Spleen (tissue), 11 donors: ENCODE results near the gene MED12L. TPM values are rescaled to one million over a fixed set of nuclear protein-coding genes. Genes with fewer than 3 reads are reported as not detected.

Experiments used
- DNase-seq: peaks from one replicate; pipeline ENCODE4 v3.0.0-alpha.2; 2020
- H3K27ac ChIP-seq, 8 donors: fragments of 200-600 bp; sonication (generic) in 7 of 8; 1 replicate in 4 of 8; 2 replicates in 4 of 8; pipeline versions ENCODE4 v1.5.0 to v1.8.0; 2016 to 2021; ENCODE audit warnings: inconsistent platforms in 4 of 8, mild to moderate bottlenecking in 4 of 8, moderate library complexity in 1 of 8
- H3K27me3 ChIP-seq, 7 donors: fragments of 200-600 bp; sonication (generic) in 6 of 7; replicated peaks in 1 of 7; 1 replicate in 4 of 7; 2 replicates in 3 of 7; pipeline versions ENCODE4 v1.5.0 to v1.8.0; 2016 to 2021; ENCODE audit warnings: inconsistent platforms in 3 of 7, mild to moderate bottlenecking in 1 of 7
- H3K36me3 ChIP-seq, 6 donors: fragments of 200-600 bp; sonication (generic) in 5 of 6; 1 replicate in 4 of 6; 2 replicates in 2 of 6; pipeline versions ENCODE4 v1.5.0 to v1.8.0; 2016 to 2021; ENCODE audit warnings: inconsistent platforms in 2 of 6
- H3K4me1 ChIP-seq, 6 donors: fragments of 200-600 bp; sonication (generic) in 5 of 6; 1 replicate in 3 of 6; 2 replicates in 3 of 6; pipeline versions ENCODE4 v1.5.0 to v1.8.0; 2016 to 2021; ENCODE audit warnings: inconsistent platforms in 3 of 6
- H3K4me3 ChIP-seq, 8 donors: fragments of 200-600 bp; sonication (generic) in 7 of 8; 1 replicate in 4 of 8; 2 replicates in 4 of 8; pipeline versions ENCODE4 v1.5.0 to v1.8.0; 2016 to 2021; ENCODE audit warnings: inconsistent platforms in 4 of 8, mild to moderate bottlenecking in 4 of 8, moderate library complexity in 2 of 8
- H3K9me3 ChIP-seq, 8 donors: fragments of 200-600 bp; sonication (generic) in 7 of 8; 1 replicate in 4 of 8; 2 replicates in 4 of 8; pipeline versions ENCODE4 v1.5.0 to v1.8.0; 2016 to 2021; ENCODE audit warnings: inconsistent platforms in 4 of 8
- POLR2A ChIP-seq, 3 donors: fragments of 450-650 bp; IDR thresholded peaks; one replicate each; pipeline ENCODE4 v1.5.1; 2017; ENCODE audit warnings: antibody characterized with exemption in 3 of 3, mild to moderate bottlenecking in 1 of 3
- POLR2AphosphoS5 ChIP-seq, 3 donors: sonication (generic); formaldehyde crosslinking; IDR thresholded peaks; one replicate each; pipeline ENCODE4 v1.5.1; 2017; ENCODE audit warnings: antibody characterized with exemption in 3 of 3
- WGBS, 5 donors: extraction: QIAGEN DNeasy Blood & Tissue Kit in 3 of 5; methylation state at CpG; one replicate each; pipeline versions ENCODE4 v1.1.5 to v1.1.7; 2013 to 2018; 5-methylcytosine and 5-hydroxymethylcytosine counted together
- intact Hi-C: fragments of 100-400 bp; cut with DNase I; formaldehyde crosslinking; loops from one replicate; pipeline ENCODE4 v1.15.0; 2023; ENCODE audit warnings: low total_unique reads
- polyA plus RNA-seq, 3 donors: library from polyadenylated mRNA; stranded (reverse); fragments of 200-250 nt; gene quantifications; one replicate each; pipeline ENCODE4 v1.2.1, GENCODE V29; 2013
- total RNA-seq, 7 donors: library from RNA; depleted of rRNA in 3 of 7; stranded (reverse); fragments of >200 nt in 3 of 7; fragmentation: NEBNext Ultra II Directional in 4 of 7; extraction: Animal tissue kit (Norgen Biotek cat#: 25700) in 4 of 7; gene quantifications; one replicate each; pipeline versions ENCODE4 v1.1.0 to v1.2.1, GENCODE V29; 2016 to 2021
- TF ChIP-seq, protein P1 (sequence below), 11 experiments: fragments of 200-600 bp in 7 of 11; fragments of 450-650 bp in 4 of 11; sonication (generic) in 4 of 11; IDR thresholded peaks in 8 of 11; conservative IDR thresholded peaks in 3 of 11; 1 replicate in 7 of 11; 2 replicates in 4 of 11; pipeline versions ENCODE4 v1.4.0 to v1.8.0; 2016 to 2021; ENCODE audit warnings: antibody characterized with exemption in 11 of 11, inconsistent platforms in 4 of 11, mild to moderate bottlenecking in 1 of 11
- donor health status: healthy with polysubstance abuse.
- donor health status: DM: no; HTN: no; CAD: no; lungs with moderate emphysema.
- donor health status: DM: no; HTN: no; CAD: no.
- donor health status: Bipolar disorder and iron deficiency.
- donor health status: healthy.
- donor health status: DM: no; HTN: no; CAD: no.
- donor health status: DM: yes; HTN: yes; CAD: no.

The MED12L gene
- total and polyA plus RNA-seq, 10 donors = 0.02 to 4.5 (median 1.5) TPM

DNA sequence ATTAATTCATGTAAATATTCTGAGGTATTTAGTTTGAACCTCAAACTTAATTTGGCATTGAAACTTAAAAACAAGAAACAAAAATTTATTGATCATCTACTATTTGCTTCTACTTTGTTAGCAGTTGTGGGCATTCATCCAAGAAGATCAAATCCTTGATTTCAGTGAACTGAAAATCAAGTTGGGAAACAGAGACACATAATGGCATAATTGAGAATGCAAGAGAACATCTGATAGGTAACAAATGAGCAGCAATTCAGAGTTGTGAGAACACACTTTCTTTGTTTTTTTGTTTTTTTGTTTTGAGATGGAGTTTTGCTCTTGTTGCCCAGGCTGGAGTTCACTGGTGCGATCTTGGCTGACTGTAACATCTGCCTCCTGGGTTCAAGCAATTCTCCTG, 33.9 kb upstream of the MED12L start:
- no peak overlapping the region for H3K4me3 ChIP-seq
- no peaks in the 10 kb centered on the region for H3K36me3 ChIP-seq
- no peaks in the 10 kb centered on the region for H3K4me1 ChIP-seq
- no peak overlapping the region for H3K27ac ChIP-seq
- 86 to 92% (median 86%) methylated on average over 1 of the region's 1 CpG for WGBS, 5 donors
- no peaks in the 10 kb centered on the region for H3K9me3 ChIP-seq
- H3K27me3 ChIP-seq = peaks cover 0 to 2% (median 0%) of the 10 kb centered on the region in 7 donors
- TF ChIP-seq, protein P1, sequence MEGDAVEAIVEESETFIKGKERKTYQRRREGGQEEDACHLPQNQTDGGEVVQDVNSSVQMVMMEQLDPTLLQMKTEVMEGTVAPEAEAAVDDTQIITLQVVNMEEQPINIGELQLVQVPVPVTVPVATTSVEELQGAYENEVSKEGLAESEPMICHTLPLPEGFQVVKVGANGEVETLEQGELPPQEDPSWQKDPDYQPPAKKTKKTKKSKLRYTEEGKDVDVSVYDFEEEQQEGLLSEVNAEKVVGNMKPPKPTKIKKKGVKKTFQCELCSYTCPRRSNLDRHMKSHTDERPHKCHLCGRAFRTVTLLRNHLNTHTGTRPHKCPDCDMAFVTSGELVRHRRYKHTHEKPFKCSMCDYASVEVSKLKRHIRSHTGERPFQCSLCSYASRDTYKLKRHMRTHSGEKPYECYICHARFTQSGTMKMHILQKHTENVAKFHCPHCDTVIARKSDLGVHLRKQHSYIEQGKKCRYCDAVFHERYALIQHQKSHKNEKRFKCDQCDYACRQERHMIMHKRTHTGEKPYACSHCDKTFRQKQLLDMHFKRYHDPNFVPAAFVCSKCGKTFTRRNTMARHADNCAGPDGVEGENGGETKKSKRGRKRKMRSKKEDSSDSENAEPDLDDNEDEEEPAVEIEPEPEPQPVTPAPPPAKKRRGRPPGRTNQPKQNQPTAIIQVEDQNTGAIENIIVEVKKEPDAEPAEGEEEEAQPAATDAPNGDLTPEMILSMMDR (IDR thresholded peaks at IDR 0.05 in 8 of 11, conservative IDR thresholded peaks at IDR 0.05 in 3 of 11) = no peak
- TF ChIP-seq POLR2AphosphoS5 (IDR thresholded peaks at IDR 0.05) = no peak
- TF ChIP-seq POLR2A (IDR thresholded peaks at IDR 0.05) = no peak
- intact Hi-C loops = no loop called here
- DNase-seq = no peak

GRCh38 chr3:151052346-151052745, 33.1 kb upstream of the MED12L start:
- no peak for DNase-seq
- intact Hi-C loops = no loop called here
- Histone ChIP-seq H3K27me3 (peaks cover 0 to 2% (median 0%) of the 10 kb centered on the region in 7 donors), H3K27ac (no peak overlapping the region), H3K9me3 (no peaks in the 10 kb centered on the region), H3K4me1 (no peaks in the 10 kb centered on the region), H3K4me3 (no peak overlapping the region), H3K36me3 (no peaks in the 10 kb centered on the region)
- WGBS, 5 donors = 81 to 91% (median 89%) methylated on average over 4 of the region's 4 CpGs
- no peak for TF ChIP-seq POLR2A (IDR thresholded peaks at IDR 0.05)
- TF ChIP-seq, protein P1 (IDR thresholded peaks at IDR 0.05 in 8 of 11, conservative IDR thresholded peaks at IDR 0.05 in 3 of 11) = no peak
- TF ChIP-seq POLR2AphosphoS5 (IDR thresholded peaks at IDR 0.05) = no peak

DNA sequence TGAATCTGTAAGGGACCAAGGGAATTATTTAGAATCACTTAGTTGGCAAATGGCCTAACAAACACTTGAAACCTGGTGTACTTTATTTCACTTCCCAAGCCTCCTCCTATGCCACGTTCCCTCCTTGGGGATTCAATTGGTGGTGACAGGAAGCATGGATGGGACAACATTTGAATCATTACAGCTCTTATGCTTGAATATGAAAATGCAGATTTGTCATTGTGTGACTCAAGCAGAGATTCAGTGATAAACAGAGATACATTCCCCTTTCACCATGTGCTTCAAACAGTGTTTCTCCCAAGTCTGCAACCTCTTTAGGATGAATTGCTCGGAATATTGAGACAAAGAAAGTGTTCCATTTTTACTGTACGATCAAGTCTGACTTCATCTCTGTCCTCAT, 32.7 kb upstream of the MED12L start:
- Histone ChIP-seq H3K27me3 (peaks cover 0 to 2% (median 0%) of the 10 kb centered on the region in 7 donors), H3K4me3 (no peak overlapping the region), H3K9me3 (no peaks in the 10 kb centered on the region), H3K36me3 (no peaks in the 10 kb centered on the region), H3K4me1 (no peaks in the 10 kb centered on the region), H3K27ac (no peak overlapping the region)
- DNase-seq = no peak
- WGBS, 5 donors = 82 to 91% (median 84%) methylated on average over 3 of the region's 3 CpGs
- TF ChIP-seq POLR2AphosphoS5 (IDR thresholded peaks at IDR 0.05) (no peak), POLR2A (IDR thresholded peaks at IDR 0.05) (no peak)
- TF ChIP-seq, protein P1 (IDR thresholded peaks at IDR 0.05 in 8 of 11, conservative IDR thresholded peaks at IDR 0.05 in 3 of 11) = no peak
- intact Hi-C loops = no loop called here

DNA sequence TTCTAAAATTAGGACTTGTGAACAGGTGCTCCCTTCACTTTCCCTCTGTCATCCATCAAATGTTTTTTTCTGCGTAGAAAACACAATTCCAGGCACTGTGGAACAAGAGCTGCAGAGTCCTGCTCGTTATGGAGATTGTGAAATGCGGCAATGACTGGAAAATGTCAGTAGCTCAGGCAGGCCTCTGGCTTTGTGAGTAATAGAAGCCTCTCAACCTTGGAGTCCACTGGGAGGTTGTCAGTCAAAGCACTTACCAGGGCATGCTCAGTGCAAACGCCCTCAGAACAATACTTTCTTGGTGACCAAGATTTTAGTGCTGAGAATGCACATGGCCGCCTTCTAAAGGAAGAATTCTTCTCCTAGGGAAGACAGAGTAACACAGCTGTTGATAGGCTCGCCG, 26.7 kb upstream of the MED12L start:
- H3K27me3 ChIP-seq = peaks cover 0 to 2% (median 0%) of the 10 kb centered on the region in 7 donors
- intact Hi-C loops = no loop called here
- H3K27ac ChIP-seq = no peak overlapping the region
- H3K4me3 ChIP-seq = no peak overlapping the region
- H3K36me3 ChIP-seq = no peaks in the 10 kb centered on the region
- TF ChIP-seq POLR2AphosphoS5 (IDR thresholded peaks at IDR 0.05) = no peak
- TF ChIP-seq, protein P1 (IDR thresholded peaks at IDR 0.05 in 8 of 11, conservative IDR thresholded peaks at IDR 0.05 in 3 of 11) = no peak
- TF ChIP-seq POLR2A (IDR thresholded peaks at IDR 0.05) = no peak
- DNase-seq = no peak
- no peaks in the 10 kb centered on the region for H3K4me1 ChIP-seq
- WGBS, 5 donors = 57 to 83% (median 72%) methylated on average over 7 of the region's 7 CpGs
- H3K9me3 ChIP-seq = no peaks in the 10 kb centered on the region
